ENCODE measurements around the gene HOXD1. TPM values are rescaled to one million over a fixed set of nuclear protein-coding genes. Genes with fewer than 3 reads are reported as not detected.

Gene HOXD1
- total RNA-seq (2022; extraction: Qiagen RNA extraction; ENCODE audit: low read depth): 0.10 to 0.22 TPM (median 0.20 TPM) in 4 of 5 replicates, not detected in the other

DNA sequence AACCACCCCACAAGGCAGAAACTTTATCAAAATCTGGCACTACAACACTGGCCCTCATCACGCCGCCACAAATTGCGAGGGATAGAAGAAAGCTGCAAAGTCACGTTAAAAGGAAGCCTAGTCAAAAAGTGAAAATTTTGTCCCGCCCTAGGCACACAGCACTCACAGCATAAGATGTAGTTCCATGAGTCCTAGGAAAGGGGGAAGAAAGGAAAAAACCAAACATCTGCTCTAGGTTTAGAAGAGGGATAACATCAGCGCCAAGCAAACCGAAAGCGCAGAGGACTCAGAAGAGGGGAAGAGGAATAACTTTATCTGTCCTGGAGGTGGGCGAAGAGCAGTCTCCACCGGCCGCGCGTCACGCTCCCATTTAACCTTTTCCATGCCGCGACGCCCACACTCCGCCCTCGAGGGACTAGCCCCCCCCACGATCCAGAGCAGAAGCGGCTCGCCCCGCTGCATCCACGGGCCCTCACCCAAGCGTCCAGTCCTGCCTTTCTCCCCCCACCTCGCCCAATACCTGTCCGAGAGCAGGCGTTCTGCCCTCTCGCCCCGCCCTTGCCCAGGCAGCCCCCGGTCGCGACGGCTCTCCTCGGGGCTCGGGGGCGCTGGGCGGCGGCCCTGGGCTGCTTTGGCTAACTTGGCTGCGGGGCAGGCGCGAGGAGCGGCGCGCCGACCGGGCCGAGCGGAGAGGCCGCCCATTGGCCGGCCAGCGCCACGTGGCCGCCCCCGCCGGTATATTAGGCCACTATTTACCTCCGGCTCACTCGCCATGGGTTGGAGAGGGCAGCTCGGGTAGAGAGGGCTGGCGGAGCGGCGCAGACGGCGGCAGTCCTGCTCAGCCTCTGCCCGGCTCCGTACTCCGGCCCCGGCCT, at the start of gene HOXD1:
Gene HOXD1 (plus strand): TSS at position 770 of the 875 bp plus-strand sequence. CDS start 134 bp downstream, outside the sequence.

DNA sequence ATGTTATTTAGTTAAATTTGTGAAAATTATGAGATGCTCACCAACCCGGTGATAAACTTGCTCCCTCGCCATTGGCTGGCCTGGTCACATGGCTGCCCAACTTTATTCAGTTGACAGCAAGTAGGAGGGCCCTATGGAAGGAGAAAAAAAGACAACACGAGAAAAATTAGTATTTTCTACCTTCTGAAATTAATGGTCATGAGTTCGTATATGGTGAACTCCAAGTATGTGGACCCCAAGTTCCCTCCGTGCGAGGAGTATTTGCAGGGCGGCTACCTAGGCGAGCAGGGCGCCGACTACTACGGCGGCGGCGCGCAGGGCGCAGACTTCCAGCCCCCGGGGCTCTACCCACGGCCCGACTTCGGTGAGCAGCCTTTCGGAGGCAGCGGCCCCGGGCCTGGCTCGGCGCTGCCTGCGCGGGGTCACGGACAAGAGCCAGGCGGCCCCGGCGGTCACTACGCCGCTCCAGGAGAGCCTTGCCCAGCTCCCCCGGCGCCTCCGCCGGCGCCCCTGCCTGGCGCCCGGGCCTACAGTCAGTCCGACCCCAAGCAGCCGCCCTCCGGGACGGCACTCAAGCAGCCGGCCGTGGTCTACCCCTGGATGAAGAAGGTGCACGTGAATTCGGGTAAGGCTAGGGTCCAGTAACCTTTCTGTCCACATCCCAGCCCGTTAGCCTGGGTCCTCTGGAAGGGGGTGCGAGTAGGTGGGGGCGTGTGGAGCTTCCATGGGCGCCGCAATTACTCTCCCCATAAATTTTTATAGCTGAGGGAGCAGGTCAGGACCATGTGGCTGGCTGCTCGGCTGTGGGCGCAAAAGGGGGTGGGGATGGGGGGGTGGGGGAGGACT, 36.8 kb upstream of the HOXD1 start, which contains the start of gene HOXD4:
Gene HOXD4 (plus strand): TSS at position 109 of the 846 bp plus-strand sequence. CDS start 84 bp downstream, at position 193.

DNA sequence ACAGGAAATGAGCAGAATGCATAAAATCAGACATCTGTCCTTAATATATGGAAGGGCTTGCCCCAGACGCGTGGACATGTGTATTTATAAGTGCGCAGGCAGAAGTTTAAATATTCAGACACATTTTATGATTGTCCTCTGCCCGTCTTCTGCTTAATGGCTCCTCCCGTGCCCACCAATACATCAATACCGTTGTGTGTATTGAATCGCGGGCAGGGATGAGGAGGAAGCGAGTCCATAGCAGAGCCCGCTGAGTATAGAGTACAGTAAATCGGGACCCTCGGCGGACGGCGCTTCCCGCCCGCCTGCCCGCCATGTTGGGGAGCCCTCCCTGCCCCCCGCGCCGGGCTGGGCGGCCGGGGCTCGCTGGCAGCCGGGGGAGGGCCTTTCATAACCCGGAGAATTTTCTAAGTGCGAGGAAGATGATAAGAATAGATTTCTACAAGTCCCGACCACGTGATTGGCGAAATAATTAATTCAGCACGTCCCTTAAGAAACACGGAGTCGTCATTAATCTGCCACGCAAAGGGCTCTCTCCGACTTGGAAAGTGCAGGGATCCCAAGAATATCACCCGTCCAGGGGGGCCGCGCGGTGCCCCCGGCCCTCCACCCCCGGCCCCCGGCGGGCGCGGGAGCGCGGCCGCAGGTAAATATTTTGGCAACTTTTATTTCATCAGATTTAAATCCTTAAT, 31.5 kb upstream of the HOXD1 start, which contains the start of gene HOXD3:
Gene HOXD3 (plus strand): TSS at position 501 of the 692 bp plus-strand sequence. CDS start 11,808 bp downstream, outside the sequence.

Other genes with a start within 250 kb of the HOXD1 start
- 8.3 to 15.2 TPM (median 13.6 TPM) in 5 replicates for gene LNPK, start 186.4 kb upstream of the HOXD1 start, total RNA-seq (2022; extraction: Qiagen RNA extraction; ENCODE audit: low read depth)
- not detected in 5 replicates for gene EVX2, start 104.7 kb upstream of the HOXD1 start, total RNA-seq (2022; extraction: Qiagen RNA extraction; ENCODE audit: low read depth)
- gene HOXD13, start 95.9 kb upstream of the HOXD1 start, total RNA-seq (2022; extraction: Qiagen RNA extraction; ENCODE audit: low read depth): 0.16 to 0.35 TPM (median 0.19 TPM) in 5 replicates
- gene HOXD12, start 88.9 kb upstream of the HOXD1 start, total RNA-seq (2022; extraction: Qiagen RNA extraction; ENCODE audit: low read depth): not detected in 5 replicates
- gene HOXD11, start 81.4 kb upstream of the HOXD1 start, total RNA-seq (2022; extraction: Qiagen RNA extraction; ENCODE audit: low read depth): 6.5 to 7.7 TPM (median 6.6 TPM) in 5 replicates
- 4.6 to 6.3 TPM (median 5.3 TPM) in 5 replicates for gene HOXD10, start 71.9 kb upstream of the HOXD1 start, total RNA-seq (2022; extraction: Qiagen RNA extraction; ENCODE audit: low read depth)
- 0.78 to 1.7 TPM (median 1.2 TPM) in 5 replicates for gene HOXD9, start 65.9 kb upstream of the HOXD1 start, total RNA-seq (2022; extraction: Qiagen RNA extraction; ENCODE audit: low read depth)
- 4.4 to 6.2 TPM (median 4.8 TPM) in 5 replicates for gene HOXD8, start 59.0 kb upstream of the HOXD1 start, total RNA-seq (2022; extraction: Qiagen RNA extraction; ENCODE audit: low read depth)
- gene HOXD4, start 37.1 kb upstream of the HOXD1 start, total RNA-seq (2022; extraction: Qiagen RNA extraction; ENCODE audit: low read depth): 0.27 to 0.71 TPM (median 0.47 TPM) in 5 replicates
- gene HOXD3, start 31.4 kb upstream of the HOXD1 start, total RNA-seq (2022; extraction: Qiagen RNA extraction; ENCODE audit: low read depth): 0.07 to 0.20 TPM (median 0.13 TPM) in 4 of 5 replicates, not detected in the other
- 39.7 to 44.5 TPM (median 42.4 TPM) in 5 replicates for gene MTX2, start 80.8 kb downstream of the HOXD1 start, total RNA-seq (2022; extraction: Qiagen RNA extraction; ENCODE audit: low read depth)

All from A549 treated with GW870086 at 1 μM for 4 hours (cell line).